GM21390 (cell line): ENCODE measurements around the gene FBXO44.
A peak's percentile ranks its signal among the peaks of the same experiment; 100 is the strongest.
"Not testable (repeated sequence)": the region's sequence is repeated elsewhere in the genome, so short reads cannot be mapped to it uniquely, and the experiment has no call there.

Experiments used
- ATAC-seq: cut with Tn5 transposase; IDR thresholded peaks from one replicate; pipeline ENCODE4 v1.9.1; 2021; ENCODE audit not compliant: unreplicated experiment

FBXO44 gene

GRCh38 chr1:11639372-11639771, 15.3 kb upstream of the FBXO44 start:
- no peak for ATAC-seq

DNA sequence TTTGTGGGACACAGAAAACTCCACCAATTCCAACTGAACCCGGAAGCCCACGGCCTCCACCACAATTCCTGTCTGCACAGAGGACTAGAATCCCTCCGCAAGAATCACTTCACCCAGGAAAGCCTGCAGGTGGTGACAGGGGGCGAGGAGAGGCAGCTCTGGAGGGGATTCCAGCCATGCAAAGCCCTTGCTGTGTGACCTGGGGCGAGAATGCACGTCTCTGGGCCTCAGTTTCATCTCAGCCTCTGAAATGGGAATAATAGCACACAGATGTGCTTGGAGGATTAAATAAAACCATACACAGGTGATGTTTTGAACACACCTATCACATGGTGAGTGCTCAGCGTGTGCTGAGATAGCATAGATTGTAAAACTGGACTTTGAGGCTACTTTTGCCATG, 14.6 kb upstream of the FBXO44 start:
- ATAC-seq: no peak

DNA sequence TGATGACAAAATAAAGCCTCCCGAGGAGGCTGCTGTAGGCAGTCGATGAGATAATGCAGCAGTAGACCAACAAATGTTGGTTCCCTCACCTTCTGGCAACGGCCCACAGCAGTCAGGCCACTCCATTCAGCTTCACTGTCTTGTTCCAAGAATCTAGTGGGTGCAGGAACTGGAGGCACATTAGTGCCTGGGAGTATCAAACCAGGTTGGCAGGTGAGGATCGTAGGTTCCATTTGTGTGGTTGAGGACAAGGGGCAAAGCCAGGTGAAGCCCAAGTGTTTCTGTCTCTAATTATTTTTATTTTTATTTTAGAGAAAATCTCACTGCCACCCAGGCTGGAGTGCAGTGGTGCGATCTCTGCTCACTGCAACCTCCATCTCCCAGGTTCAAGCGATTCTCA, 13.7 kb upstream of the FBXO44 start:
- ATAC-seq: no peak

- ATAC-seq: no peak
Observed at GRCh38 chr1:11641776-11642305, 12.8 kb upstream of the FBXO44 start.

DNA sequence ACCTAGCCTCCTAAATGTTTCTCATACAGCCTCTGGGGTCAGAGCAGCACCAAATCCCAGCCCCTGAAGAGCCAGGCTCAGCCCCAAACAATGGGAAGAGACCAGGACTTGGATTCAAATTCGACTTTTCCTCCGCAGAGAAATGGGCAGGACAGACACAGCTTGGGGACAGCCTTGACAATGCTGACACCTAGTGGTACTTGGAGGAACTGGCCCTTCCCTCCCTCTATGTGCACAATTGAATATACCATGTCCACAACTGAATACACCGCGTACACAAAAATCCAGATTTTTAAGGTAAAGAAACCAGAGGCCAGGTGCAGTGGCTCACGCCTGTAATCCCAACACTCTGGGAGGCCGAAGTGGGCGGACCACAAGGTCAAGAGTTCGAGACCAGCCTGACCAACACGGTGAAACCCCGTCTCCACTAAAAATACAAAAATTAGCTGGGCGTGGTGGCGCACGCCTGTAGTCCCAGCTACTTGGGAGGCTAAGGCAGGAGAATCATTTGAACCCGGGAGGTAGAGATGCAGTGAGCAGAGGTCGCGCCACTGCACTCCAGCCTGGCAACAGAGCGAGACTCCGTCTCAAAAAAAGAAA, 12.2 kb upstream of the FBXO44 start:
- not testable (repeated sequence) for ATAC-seq

DNA sequence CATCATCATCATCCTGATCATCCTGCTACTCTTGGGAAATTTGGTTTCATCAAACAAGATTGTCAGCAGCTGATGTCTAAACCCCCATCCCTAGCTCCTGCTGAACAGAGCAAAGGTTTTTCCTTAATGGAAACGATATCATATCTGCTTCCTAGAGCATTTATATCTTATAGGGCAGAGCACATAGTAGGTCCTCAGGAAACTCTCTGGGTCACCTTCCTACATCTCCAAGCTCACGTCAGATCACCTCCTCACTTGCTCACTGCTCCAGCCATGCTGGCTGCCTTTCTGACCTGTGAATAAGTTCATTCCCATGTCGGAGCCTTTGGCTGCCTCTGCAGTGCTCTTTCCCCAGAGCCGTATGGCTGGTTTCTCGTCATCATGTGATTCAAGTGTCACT, 10.9 kb upstream of the FBXO44 start:
- ATAC-seq: no peak

DNA sequence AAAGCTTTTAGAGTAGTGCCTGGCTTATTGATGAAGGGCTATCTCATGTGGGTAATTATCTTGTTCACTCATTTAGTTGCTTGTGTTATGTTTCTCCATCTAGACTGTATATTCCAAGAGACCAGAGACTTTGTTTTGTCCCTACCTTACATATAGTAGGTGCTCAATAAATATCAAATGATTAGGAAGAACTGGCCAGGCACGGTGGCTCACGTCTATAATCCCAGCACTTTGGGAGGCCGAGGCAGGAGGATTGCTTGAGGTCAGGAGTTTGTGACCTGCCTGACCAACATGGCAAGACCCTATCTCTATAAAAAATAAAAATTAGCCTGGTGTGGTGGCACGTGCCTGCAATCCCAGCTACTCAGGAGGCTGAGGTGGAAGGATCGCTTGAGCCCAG, 9.4 kb upstream of the FBXO44 start:
- no peak for ATAC-seq

GRCh38 chr1:11645670-11646265, 8.9 kb upstream of the FBXO44 start:
- no peak for ATAC-seq

DNA sequence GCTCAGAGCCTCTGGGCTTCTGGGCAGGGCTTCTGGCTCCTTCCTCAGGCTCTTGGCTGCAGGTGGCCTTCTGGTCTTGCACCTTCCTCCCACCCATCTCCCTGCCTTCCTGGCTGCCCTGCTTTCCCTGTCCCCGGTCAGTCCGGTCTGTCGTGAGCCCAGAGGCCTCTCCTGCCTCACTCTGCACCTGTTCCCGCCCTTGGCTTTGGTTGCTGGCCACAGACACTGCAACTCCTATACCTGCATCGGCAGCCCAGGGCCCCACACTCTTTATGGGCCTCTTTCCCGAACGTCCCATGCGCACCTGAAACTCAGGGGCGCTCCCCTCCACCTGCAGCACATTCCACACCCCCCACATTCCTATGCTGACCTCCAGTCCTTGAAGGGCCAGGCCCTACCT, 8.4 kb upstream of the FBXO44 start:
- no peak for ATAC-seq

DNA sequence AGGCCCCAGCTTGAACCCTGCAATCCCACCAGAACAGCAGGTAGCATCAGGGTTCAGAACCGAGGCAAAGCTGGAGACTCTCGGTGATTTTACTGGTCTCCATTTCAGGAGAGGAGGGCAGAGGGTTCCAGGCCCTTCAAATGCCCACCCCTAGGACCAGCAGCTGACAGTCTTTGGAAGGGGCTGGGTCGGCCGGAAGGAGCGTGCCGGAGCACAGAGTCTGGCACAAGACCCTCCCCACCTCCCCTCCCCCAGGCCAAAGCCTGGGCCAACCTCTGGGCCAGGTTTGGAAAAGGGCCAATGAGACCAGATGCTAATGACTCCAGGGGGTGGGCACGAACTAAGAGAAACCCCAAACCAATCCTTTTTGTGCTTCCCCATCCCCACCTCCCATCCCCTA, 7.3 kb upstream of the FBXO44 start:
- no peak for ATAC-seq

DNA sequence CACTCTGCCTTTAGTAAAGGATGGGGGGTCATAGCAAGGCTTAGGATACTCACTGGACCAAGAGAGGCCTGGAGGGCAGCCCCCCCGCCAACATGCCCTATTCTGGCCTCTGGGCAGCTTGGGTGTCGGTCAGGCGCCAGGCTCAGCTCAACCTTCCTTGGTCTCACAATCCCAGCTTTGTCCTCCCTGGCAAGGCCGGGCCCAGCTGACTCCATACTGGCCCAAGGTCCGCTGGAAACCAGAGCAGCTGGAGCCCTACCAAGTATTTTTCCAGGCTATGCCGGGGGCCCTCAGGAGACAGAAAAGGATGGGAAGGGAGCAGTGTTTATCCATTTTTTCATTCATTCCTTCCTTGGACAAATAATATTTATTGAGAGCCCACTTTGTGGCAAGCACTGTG, 6.6 kb upstream of the FBXO44 start:
- ATAC-seq: no peak

DNA sequence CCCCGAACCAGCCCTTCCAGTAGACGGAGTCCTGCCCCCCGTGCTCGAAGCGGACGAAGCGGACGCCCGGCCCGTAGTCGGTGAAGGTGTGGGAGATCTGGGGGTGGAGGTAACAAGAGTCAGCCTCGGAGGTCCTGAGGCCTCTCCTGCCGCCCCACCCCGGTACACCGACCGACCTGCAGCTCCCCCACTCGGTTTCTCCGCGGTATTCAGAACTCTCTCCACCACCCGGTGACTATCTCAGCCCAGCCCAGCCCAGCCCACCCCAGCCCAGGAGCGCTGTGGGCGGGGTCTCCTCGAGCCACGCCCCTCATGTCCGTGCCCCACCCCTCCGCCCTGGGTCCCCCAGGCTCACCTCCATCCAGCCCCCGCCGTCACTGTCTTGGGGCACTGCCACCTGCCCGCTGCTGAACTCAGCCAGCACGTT, 5.9 kb upstream of the FBXO44 start:
- no peak for ATAC-seq

- no peak for ATAC-seq
Observed at GRCh38 chr1:11649237-11649623, 5.4 kb upstream of the FBXO44 start.

- no peak for ATAC-seq
Observed at GRCh38 chr1:11649624-11650330, 4.9 kb upstream of the FBXO44 start.

- ATAC-seq: no peak
Observed at GRCh38 chr1:11650331-11650991, 4.2 kb upstream of the FBXO44 start.

DNA sequence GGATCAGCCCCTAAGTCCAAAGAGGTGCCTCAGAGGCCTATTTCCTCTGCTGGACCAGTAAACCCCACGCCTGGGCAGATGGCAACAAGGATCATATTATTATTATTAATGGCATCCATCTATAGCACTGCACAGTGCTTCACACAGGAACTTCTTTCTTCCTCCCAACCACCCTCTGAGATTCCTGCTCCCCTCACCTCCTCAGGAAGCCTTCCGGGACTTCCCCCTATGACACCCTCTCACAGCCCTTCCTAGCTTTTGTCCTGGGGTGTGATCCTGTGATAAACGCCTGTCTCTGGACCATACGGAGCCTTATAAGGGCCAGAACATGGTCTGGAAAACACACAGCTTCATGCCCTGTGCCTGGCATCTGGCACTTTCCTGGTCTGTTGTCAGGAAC, 3.7 kb upstream of the FBXO44 start:
- no peak for ATAC-seq

DNA sequence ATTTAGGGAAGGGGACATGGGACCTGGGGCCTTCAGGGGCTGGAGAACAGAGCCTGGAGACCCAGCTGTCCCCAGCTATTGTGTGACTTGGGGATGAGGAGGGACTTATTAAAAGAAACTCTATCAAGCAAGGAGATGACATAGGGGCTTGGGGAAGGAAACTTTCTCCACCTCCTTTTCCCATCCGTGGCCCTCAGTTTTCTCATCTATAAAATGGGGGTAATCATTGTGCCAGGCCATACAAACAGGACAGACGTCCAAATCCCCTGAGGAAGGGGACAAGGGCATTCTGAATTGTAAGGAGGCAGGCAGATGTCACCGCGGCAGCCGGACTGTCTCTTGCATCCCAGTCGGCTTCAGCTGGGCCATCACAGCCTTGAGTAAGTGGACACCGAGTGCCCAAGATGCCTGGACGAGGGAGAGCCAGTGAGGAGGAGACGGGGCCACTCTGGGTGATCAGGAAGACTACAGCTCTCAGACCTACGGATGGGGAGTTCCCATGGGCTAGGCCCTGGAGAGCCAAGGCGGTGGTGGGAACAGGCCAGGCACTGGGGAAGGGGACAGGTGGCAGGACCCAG, 2.4 kb upstream of the FBXO44 start:
- ATAC-seq: no peak

DNA sequence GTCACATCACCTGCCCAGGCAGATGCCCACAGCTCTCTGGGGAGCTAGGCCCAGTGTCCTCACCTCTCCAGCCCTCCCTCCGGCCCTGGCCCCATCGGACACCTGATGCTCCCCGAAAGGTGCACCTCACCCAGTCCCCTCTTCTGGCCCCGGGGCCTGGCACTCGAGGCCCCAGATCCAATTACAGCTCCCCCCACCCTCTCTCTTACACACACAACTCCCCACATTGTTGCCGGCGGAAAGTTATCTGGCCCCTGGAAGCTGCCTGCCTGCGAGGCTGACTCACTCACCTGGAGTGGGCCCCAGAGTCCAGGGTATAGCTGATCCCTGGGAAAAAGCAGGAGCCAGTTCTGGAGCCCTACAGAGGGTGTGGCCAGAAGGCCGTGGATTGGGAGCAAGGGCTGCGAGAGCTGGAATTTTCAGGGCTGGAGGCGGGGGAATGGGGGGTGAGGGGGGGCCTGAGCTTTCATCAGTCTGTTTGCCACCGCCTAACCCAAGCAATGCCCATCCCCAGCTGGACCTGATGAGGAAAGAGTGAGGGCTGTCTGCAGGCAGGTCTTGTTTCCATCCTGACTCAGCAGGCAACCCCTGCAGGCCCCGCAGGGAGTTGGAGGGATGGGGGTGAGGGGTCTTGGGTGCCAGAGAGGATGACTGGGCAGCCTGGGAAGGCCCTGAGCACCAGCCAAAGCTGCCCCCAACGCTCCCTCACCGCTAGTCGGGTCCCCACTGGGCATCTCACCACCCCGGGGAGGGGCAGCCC, 1.4 kb upstream of the FBXO44 start:
- ATAC-seq: no peak

DNA sequence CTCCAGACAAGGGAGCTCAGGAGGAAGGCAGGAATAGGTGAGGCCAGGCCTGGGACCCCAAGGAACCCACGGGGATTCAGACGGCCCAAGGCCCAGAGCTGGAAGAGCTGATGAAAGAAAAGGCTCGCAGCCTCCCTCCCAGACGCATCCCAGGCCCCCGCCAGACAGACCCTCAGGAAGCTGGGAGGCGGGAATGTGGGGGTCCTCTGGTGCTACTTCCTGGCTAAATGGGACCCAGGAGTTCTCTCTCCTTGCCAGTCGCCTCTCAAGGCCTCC, 878 bp upstream of the FBXO44 start:
- no peak for ATAC-seq

DNA sequence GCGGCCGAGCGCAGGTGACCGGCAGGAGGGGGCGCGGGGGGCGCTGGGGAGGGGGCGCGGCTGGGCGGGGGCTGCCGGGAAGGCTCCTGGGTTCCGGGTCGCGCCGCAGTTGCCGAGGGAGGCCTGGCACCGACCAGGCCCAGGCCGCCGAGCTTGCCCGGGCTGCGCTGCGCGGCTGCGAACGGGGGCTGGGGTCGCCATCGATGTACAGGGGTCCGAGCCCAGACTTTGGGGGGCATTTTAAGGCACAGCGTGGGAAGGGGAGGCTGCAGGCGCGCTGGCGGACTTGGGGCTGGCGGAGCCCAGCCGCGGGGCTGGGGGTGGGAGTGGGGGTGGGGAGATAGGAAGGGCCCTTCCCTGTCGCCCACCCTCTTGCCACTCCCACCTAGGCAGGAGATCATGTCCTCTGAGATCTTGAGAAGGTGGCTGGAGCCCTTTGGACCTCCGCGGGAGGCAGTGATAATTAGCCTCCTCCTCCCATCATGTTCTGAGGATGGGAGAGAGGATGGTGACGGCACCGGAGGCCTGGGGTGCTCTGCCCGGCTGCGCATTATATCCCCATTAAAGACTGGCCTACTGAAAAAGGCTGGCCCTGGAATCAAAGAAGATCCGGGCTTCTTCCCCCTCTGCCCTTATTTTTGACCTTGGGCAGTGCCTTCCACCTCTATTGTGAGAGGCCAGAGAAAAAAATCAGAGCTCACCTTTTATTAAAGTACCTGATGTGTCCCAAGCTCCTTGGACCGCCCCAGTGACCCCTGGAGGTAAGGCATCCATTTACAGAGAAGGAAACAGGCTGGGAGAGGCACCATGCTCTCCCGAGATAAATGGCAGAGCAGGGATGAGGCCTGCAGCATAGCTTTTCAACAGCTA, 497 bp downstream of the FBXO44 start:
- ATAC-seq: peak; percentile 37
